Hypothalamus (tissue), 51 donors: ENCODE results near the gene SLC22A14.
"Not testable (repeated sequence)": the region's sequence is repeated elsewhere in the genome, so short reads cannot be mapped to it uniquely, and the experiment has no call there.

Experiments used
- DNase-seq, 51 donors: peaks; one replicate each; lab custom pipeline; 2025; lab: John Stamatoyannopoulos, UW

Gene SLC22A14

GRCh38 chr3:38312356-38312755 is 30.3 kb downstream of the SLC22A14 start:
- DNase-seq = no peak

GRCh38 chr3:38313263-38313662 is 31.2 kb downstream of the SLC22A14 start:
- DNase-seq = no peak

DNA sequence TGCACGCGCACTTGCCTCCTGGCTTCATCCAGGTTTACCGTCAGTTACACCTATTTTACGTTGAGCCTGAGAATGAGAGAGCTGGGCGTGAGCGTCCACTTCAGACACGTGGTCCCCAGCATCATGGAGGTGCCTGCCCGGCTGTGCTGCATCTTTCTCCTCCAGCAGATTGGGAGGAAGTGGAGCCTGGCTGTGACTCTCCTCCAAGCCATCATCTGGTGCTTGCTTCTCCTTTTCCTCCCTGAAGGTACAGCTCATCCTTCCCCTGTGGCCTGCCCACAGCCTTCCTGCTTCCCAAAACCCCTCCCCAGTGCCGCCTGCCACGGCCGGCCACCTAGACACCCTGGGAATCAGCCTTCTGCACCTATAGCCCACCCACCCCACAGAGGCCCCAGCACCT is 31.6 kb downstream of the SLC22A14 start:
- no peak for DNase-seq

- no peak for DNase-seq
Observed at GRCh38 chr3:38314112-38314763, 32.1 kb downstream of the SLC22A14 start.

- no peak for DNase-seq
Observed at GRCh38 chr3:38314764-38315487, 32.8 kb downstream of the SLC22A14 start.

DNA sequence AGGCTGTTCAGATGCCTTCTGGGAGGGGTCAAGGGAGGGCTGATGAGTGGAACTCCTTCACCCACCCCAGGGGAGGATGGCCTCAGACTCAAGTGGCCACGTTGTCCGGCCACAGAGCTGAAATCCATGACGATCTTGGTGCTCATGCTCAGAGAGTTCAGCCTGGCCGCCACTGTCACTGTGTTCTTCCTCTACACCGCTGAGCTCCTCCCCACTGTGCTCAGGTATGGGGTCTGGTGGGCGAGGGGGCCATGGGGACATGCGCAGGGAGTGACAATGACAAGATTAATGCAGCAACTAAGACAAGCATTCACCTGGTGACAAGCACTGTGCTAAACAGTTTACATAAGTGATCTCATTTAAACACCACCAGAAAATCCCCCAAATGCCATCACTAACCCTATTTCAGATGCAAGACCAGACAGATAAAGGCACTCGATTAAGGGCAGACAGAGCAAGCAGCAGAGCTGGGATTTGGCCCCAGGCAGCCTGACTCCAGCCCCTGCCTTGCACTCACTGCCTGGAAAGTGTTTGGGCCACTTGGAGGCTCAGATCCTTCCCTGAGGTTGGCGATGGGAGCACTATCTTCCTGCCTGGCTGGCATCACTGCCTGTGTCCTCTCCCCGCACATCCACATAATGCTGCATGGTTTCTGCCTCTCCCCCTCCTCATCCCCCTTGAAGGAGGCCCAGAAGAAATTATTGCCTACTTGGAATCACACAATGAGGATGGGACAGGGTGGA is 33.6 kb downstream of the SLC22A14 start:
- no peak for DNase-seq

GRCh38 chr3:38316356-38317191 is 34.5 kb downstream of the SLC22A14 start:
- DNase-seq = no peak

GRCh38 chr3:38317192-38317759 is 35.2 kb downstream of the SLC22A14 start:
- no peak for DNase-seq

GRCh38 chr3:38318766-38319671 is 36.9 kb downstream of the SLC22A14 start:
- DNase-seq = no peak

GRCh38 chr3:38320638-38321037 is 38.5 kb downstream of the SLC22A14 start:
- not testable (repeated sequence) for DNase-seq

DNA sequence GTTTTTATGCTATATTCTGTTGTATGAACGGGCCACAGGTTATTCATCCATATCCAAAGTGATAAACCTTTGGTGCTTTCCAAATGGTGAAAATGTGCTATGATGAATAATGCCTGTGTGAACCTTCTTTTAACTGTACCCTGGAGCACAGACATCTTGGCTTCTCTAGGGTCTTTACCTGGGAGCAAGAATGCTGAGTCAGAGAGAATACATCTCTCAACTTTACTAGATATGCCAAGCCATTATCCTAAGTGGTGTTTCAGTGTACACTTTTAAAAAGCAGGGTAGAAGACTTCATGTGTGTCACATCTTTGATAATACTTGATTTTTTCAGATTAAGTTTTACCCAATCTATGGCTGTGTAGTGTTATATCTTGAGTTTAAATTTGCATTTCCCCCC is 41.0 kb downstream of the SLC22A14 start:
- DNase-seq = no peak

- DNase-seq = no peak
Observed at GRCh38 chr3:38325256-38325655, 43.2 kb downstream of the SLC22A14 start.

GRCh38 chr3:38327335-38328009 is 45.4 kb downstream of the SLC22A14 start:
- no peak for DNase-seq

DNA sequence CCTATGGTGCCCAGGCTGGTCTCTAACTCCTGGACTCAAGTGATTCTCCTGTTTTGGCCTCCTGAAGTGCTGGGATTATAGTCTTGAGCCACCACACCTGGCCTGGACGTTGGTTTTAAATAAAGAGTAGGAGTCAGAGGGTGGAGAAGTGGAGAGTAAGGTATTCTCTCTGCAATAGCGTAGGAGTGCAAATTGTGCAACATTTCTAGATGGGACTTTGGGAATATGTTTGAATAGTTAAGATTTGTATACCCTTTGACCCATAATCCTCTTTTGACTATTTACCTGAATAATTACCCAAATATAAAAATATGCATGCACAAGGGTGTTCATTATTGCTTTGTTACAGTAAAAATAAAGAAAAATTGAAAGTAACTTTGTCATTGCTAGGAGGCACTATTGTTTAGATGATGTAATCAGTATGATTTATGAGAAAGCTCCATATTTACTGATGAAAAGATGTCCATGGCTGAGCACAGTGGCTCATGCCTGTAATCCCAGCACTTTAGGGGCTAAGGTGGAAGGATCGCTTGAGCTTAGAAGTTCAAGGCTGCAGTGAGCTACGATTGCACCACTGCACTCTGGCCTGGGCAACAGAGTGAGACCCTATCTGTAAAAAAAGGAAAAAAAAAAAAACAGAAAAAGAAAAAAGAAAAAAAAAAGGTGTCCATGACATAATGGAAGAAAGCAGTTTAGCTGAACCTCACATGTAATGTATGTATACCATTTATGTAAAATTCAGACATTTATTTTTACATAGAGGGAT is 49.3 kb downstream of the SLC22A14 start:
- no peak for DNase-seq

- DNase-seq = no peak
Observed at GRCh38 chr3:38332201-38332600, 50.1 kb downstream of the SLC22A14 start.

DNA sequence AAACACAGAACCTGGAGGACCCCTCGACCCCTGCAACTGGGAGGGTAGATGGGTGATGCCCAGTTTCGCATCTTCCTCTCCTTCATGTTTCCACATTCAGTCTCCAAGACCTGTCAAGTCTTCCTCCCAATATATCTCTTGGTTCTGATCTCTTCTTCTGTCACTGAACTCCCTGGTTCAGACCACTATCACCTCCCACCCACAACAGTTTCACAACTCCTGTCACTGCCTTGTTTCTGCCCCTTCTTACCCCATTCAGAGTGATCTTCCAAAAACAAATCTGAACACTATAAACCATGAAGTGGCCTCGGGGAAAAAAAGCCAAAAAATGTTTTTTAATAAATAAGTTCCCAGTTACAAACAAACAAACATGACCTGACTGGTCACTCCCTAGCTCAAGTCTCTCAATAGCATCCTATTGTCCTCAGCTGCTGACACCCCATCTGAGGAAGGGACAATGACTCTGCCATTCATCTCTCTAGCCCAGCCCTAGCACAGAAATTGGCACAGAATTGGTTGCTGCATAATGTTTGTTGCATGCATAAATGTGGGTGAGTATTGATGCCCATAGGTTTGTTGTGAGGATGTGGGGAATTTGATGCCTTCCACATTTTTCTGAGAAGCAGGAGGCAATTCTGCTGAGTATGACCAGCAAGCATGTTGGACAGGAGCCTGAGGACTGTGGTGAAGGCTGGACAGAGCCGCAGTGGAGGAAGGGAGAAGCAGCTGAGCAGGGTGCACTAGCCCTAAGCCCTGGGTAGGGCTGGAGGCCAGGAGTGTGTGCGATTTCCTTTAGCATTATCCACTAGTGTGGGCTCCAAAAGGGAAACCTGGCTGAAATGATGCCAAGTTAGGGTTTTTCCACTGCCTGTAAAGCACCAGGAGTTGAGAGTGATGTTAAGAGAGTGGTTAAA is 52.3 kb downstream of the SLC22A14 start:
- no peak for DNase-seq

DNA sequence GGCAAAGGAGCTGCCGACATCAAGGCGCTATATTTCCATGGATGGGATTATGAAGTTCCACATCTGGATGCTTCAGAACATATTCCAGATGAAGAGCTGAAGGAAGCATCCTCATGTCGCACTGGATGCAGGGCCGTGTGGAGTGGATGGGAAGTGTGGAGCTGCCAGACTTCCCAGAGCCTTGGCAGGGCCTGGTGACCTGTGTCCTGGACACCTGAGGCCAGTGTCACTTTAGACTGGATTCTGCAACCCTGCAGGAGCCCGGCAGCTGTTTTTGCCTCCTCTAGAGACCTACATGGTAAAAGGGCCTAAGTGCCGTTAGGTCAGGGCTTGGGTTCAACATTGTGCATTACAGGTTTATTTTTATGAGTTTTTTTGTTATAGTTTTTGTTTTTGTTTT is 53.2 kb downstream of the SLC22A14 start:
- DNase-seq = no peak
